PFSK-1 (cell line): ENCODE measurements around the gene TRAFD1.

Experiments
- FOXP2 ChIP-seq: optimal IDR thresholded peaks from 2 replicates; pipeline ENCODE3; 2011; ENCODE audit warnings: borderline replicate concordance, control low read depth, inconsistent platforms; ENCODE audit not compliant: insufficient read depth; ENCODE audit errors: extremely low read length, extremely low read depth
- POLR2AphosphoS5 ChIP-seq: IDR thresholded peaks from 2 replicates; pipeline ENCODE4 v1.6.1; 2012; ENCODE audit warnings: low read depth, mild to moderate bottlenecking, control low read depth, low read length, moderate library complexity
- REST ChIP-seq, 2 experiments: IDR thresholded peaks; 2 replicates each; pipeline versions ENCODE4 v1.6.1 to v1.8.0; 2011 to 2012; ENCODE audit warnings: low read depth in 2 of 2, low read length in 2 of 2, control low read depth in 1 of 2, inconsistent platforms in 1 of 2, mild to moderate bottlenecking in 1 of 2, moderate library complexity in 1 of 2; ENCODE audit not compliant: insufficient read depth in 1 of 2
- SIN3A ChIP-seq: IDR thresholded peaks from 2 replicates; pipeline ENCODE4 v1.6.1; 2012; ENCODE audit warnings: mild to moderate bottlenecking, low read length, moderate library complexity, borderline replicate concordance; ENCODE audit not compliant: insufficient read depth
- TAF1 ChIP-seq: IDR thresholded peaks from 2 replicates; pipeline ENCODE4 v1.6.1; 2012; ENCODE audit warnings: low read length, control low read depth, borderline replicate concordance; ENCODE audit not compliant: insufficient read depth

TRAFD1 gene

DNA sequence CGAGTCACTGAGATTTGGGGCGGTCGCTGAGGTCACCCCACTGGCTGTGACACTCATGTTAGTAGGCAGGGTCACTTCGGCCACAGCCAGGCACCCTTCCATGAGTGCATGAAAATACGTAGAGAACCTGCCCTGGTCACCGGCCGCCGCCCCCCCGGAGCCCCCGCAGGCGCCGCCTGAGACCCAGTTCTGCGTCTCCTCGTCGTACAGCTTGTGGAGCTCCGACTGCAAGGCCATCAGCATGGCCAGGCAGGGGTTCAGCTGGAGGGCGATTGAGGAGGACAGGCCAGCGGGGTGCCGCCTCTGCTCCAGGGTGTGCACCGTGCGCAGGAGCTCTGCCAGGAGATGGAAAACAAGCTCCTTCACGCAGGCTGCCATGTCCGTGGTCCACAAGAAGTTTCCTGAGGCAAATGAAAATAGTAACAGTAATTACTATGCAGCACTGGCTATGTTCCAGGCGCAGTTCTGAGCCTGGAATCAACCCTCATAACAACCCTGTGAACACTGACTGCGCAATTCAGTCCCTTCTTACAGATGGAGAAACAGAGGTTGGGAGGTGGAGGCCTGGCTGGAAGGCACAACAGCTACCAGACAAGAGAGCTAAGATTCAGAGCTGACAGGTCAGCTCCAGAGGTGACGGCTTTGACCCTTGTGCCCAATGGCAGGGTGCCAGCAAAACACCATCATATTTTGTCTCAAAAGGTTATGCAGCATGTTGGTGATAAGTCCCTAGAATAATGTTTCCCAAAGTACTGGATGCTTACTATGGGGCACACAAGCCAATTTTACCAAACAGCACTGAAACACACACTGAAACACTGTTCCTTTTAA, 59.9 kb downstream of the TRAFD1 start:
- TF ChIP-seq REST (IDR thresholded peaks at IDR 0.05; ENCODE audit: insufficient read depth in 1 of 2, low read depth in 2 of 2, low read length in 2 of 2), result no peak
- TF ChIP-seq TAF1, result no peak
- no peak for TF ChIP-seq FOXP2
- TF ChIP-seq SIN3A, result no peak
- no peak for TF ChIP-seq POLR2AphosphoS5

DNA sequence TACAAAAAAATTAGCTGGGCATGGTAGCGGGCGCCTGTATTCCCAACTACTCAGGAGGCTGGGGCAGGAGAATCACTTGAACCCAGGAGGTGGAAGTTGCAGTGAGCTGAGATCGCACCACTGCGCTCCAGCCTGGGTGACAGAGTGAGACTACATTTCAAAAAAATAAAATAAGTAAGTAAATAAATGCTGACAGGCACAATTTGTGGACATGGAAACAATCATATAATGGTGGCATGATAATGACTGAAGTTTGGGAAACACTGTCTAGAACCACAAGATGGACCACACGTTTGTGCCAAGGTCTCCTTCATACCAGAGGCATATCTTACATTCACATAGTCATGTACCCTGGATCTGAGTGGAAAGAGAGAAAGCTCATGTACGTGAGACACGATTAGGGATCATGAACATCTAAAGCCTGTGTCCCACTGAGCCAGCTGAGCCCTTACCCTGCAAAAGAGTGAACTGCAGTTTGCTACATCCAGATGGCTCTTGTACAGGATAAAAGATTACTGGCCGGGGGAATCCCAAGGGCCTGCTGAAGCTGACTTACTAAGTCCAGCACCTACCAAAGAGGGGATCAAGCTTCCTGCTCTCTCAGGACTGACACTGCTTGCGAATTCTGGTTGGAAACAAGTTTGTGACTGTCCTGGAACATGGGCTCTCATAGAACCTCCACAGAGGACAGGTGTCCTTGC, 62.9 kb downstream of the TRAFD1 start:
- TF ChIP-seq REST (IDR thresholded peaks at IDR 0.05; ENCODE audit: insufficient read depth in 1 of 2, low read depth in 2 of 2, low read length in 2 of 2) (no peak), TAF1 (no peak), SIN3A (no peak), POLR2AphosphoS5 (no peak), FOXP2 (no peak)

GRCh38 chr12:112190231-112191025, 65.1 kb downstream of the TRAFD1 start:
- TF ChIP-seq POLR2AphosphoS5 (no peak), REST (IDR thresholded peaks at IDR 0.05; ENCODE audit: insufficient read depth in 1 of 2, low read depth in 2 of 2, low read length in 2 of 2) (no peak), SIN3A (no peak), FOXP2 (no peak), TAF1 (no peak)

- no peak for TF ChIP-seq REST (IDR thresholded peaks at IDR 0.05; ENCODE audit: insufficient read depth in 1 of 2, low read depth in 2 of 2, low read length in 2 of 2)
- no peak for TF ChIP-seq FOXP2
- TF ChIP-seq TAF1, result no peak
- no peak for TF ChIP-seq SIN3A
- TF ChIP-seq POLR2AphosphoS5, result no peak
Measured at GRCh38 chr12:112191201-112191600, 65.8 kb downstream of the TRAFD1 start.
